BJ (cell line): ENCODE results near the gene TBC1D17. TPM values are rescaled to one million over a fixed set of nuclear protein-coding genes. Genes with fewer than 3 reads are reported as not detected.

ENCODE experiments used
- CTCF ChIA-PET: fragments of 350-600 bp; formaldehyde crosslinking; extraction: SDS; loops from one replicate; lab custom pipeline; 2021; ENCODE audit warnings: antibody characterized with exemption, inconsistent platforms; lab: Yijun Ruan, JAX
- POLR2A ChIA-PET: fragments of 300-600 bp; sonication (Branson Sonifier 250); formaldehyde crosslinking; extraction: SDS; loops from one replicate; lab custom pipeline; 2021; ENCODE audit warnings: antibody characterized with exemption; lab: Charles Lee
- DNase-seq: peaks from one replicate; pipeline ENCODE4 v3.0.0-alpha.2; 2011; ENCODE audit warnings: low read depth
- H3K27me3 ChIP-seq: 2 replicates; pipeline ENCODE4 v1.6.0; 2011; ENCODE audit warnings: low read length; ENCODE audit not compliant: control insufficient read depth, insufficient read depth
- H3K36me3 ChIP-seq: 2 replicates; pipeline ENCODE4 v1.5.1; 2011; ENCODE audit warnings: low read length; ENCODE audit not compliant: control insufficient read depth, insufficient read depth
- H3K4me3 ChIP-seq: 2 replicates; pipeline ENCODE4 v1.5.1; 2011; ENCODE audit warnings: low read depth, mild to moderate bottlenecking, control low read depth, low read length
- polyA plus RNA-seq: library from polyadenylated mRNA; depleted of rRNA; stranded (reverse); fragments of >200 nt; gene quantifications from 2 replicates; pipeline ENCODE4 v1.2.3, GENCODE V29; 2011
- TF ChIP-seq, protein P1 (sequence below): IDR thresholded peaks from 2 replicates; pipeline ENCODE4 v1.5.1; 2011; ENCODE audit warnings: low read depth, mild to moderate bottlenecking, control low read depth, inconsistent platforms, low read length, moderate library complexity; ENCODE audit not compliant: insufficient read depth

The TBC1D17 gene
- polyA plus RNA-seq, 1 experiment: 26.7 TPM

DNA sequence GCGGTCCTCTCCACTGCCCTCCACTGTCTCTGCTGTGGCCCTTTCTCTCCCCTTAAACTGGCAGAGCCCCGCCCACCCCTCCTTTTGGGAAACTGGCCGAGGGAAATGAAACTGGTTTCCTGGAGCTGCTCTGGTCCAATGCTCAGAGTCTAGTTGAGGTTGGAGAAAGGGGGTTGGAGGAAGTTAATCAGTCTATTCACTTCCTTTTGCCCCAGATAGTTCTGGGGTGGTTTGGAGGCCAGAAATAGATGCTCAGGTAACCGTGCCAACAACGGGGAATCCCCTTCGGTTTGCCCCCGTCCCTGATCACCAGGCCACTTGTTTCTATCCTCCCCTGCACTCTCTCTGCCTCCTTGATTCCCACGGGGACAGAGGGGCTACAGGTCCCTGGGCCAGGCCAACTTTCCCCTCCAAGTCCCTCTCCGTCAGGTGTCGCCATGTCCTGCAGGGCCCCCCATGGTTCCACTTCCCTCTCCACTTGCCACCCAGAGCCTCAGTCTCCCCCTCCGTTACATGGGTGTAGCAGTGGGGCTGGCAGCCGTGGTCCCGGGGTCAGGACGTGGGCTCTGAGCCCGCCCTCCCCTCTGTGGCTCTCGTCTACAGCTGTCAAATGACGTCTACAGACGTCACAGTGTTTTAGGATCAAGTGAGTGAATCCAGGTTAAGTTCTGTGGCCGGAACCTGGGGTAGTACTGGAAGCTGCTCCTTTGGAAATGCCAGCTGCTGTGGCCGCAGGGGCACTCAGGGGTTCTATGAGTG, 19.5 kb downstream of the TBC1D17 start, which contains the start of gene IL4I1:
Gene IL4I1, minus strand, starts transcription at position 25 of the 759 bp plus-strand sequence. CDS start 727 bp downstream, outside the sequence.
- no peak for DNase-seq
- H3K36me3 ChIP-seq: no peaks in the 10 kb centered on the region
- ChIA-PET CTCF (interaction anchor here (0.6 to 1.2 kb wide), 3 partner anchors 10 to 404 kb away, joined by 3 read pairs; no protein-coding TSS in a partner anchor), POLR2A (no interaction called here)
- no peak within 1 kb of the TSS for H3K4me3 ChIP-seq
- H3K27me3 ChIP-seq: no peaks in the 10 kb centered on the region
- TF ChIP-seq, protein P1, sequence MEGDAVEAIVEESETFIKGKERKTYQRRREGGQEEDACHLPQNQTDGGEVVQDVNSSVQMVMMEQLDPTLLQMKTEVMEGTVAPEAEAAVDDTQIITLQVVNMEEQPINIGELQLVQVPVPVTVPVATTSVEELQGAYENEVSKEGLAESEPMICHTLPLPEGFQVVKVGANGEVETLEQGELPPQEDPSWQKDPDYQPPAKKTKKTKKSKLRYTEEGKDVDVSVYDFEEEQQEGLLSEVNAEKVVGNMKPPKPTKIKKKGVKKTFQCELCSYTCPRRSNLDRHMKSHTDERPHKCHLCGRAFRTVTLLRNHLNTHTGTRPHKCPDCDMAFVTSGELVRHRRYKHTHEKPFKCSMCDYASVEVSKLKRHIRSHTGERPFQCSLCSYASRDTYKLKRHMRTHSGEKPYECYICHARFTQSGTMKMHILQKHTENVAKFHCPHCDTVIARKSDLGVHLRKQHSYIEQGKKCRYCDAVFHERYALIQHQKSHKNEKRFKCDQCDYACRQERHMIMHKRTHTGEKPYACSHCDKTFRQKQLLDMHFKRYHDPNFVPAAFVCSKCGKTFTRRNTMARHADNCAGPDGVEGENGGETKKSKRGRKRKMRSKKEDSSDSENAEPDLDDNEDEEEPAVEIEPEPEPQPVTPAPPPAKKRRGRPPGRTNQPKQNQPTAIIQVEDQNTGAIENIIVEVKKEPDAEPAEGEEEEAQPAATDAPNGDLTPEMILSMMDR: no peak

DNA sequence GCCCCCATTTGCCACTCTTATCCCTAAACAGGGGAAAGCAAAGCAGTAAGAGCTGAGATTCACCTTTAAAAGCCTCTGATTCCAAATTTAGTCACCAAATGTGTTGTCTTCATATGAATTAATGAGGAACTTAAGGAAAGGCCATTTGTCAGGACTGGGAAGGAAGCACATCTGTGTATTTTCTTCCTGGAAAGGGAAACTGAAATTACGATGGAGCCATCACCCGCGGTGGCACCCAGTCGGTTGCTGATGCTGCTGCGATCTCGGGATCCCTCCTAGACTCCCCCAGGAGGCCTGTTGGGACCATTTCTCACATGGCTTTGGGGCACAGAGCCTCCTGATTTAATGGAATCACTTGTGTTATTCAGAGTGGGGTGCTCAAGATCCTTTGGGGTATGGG, 26.6 kb downstream of the TBC1D17 start:
- TF ChIP-seq, protein P1: no peak
- ChIA-PET POLR2A (no interaction called here), CTCF (no interaction called here)
- Histone ChIP-seq H3K36me3 (peaks cover 14% of the 10 kb centered on the region), H3K27me3 (no peaks in the 10 kb centered on the region), H3K4me3 (no peak overlapping the region)
- no peak for DNase-seq

GRCh38 chr19:49906879-49907564, 29.5 kb downstream of the TBC1D17 start:
- TF ChIP-seq, protein P1: no peak
- H3K27me3 ChIP-seq: no peaks in the 10 kb centered on the region
- POLR2A ChIA-PET: no interaction called here
- no peak overlapping the region for H3K4me3 ChIP-seq
- CTCF ChIA-PET: interaction anchor here (0.8 to 1.0 kb wide), 2 partner anchors 10 to 17 kb away, joined by 3 to 4 read pairs; partner anchors contain the start of gene IL4I1
- H3K36me3 ChIP-seq: peaks cover 20% of the 10 kb centered on the region
- no peak for DNase-seq

- ChIA-PET CTCF (interaction anchor here (1.8 kb wide), 1 partner anchor 17 kb away, joined by 7 read pairs; no protein-coding TSS in a partner anchor), POLR2A (interaction anchor here (0.6 kb wide), 1 partner anchor 44 kb away, joined by 3 read pairs; no protein-coding TSS in a partner anchor)
- Histone ChIP-seq H3K36me3 (peaks cover 21% of the 10 kb centered on the region), H3K27me3 (no peaks in the 10 kb centered on the region), H3K4me3 (no peak overlapping the region)
- no peak for DNase-seq
- TF ChIP-seq, protein P1: no peak
These were observed 30.4 kb downstream of the TBC1D17 start for GRCh38 chr19:49907745-49908446.
